Posterior cingulate gyrus (tissue), 11 donors: Measurements from ENCODE around the gene TMEM254.
"Not testable (repeated sequence)": the region's sequence is repeated elsewhere in the genome, so short reads cannot be mapped to it uniquely, and the experiment has no call there.

ENCODE experiments used
- DNase-seq, 10 donors: peaks; one replicate each; pipeline versions ENCODE4 v3.0.0 to v3.0.0-alpha.2; 2020 to 2021; ENCODE audit warnings: mixed read lengths in 3 of 10
- intact Hi-C: fragments of 100-400 bp; cut with DNase I; formaldehyde crosslinking; loops from one replicate; pipeline ENCODE4 v1.15.1; 2023

The TMEM254 gene

DNA sequence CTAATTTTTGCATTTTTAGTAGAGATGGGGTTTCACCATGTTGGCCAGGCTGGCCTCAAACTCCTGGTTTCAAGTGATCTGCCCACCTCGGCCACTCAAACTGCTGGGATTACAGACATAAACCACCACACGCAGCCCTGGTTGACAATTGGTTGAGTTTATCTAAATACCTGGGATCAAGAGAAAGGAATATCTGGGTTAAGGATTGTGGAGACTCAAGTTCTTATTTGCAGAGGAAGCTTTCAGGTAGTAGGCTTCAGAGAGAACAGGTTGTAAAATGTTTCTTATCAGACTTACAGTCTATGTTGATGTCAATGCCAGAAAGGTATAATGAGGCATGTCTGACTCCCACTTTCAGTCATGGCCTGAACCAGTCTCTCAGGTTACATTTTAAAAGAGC, 5.9 kb upstream of the TMEM254 start:
- DNase-seq, result no peak
- intact Hi-C loops, result no loop called here

- DNase-seq, result no peak
- intact Hi-C loops, result no loop called here
Observed at GRCh38 chr10:80075781-80076180, 2.7 kb upstream of the TMEM254 start.

- DNase-seq, result no peak
- intact Hi-C loops, result no loop called here
Observed at GRCh38 chr10:80077869-80078447, 507 bp upstream of the TMEM254 start.

DNA sequence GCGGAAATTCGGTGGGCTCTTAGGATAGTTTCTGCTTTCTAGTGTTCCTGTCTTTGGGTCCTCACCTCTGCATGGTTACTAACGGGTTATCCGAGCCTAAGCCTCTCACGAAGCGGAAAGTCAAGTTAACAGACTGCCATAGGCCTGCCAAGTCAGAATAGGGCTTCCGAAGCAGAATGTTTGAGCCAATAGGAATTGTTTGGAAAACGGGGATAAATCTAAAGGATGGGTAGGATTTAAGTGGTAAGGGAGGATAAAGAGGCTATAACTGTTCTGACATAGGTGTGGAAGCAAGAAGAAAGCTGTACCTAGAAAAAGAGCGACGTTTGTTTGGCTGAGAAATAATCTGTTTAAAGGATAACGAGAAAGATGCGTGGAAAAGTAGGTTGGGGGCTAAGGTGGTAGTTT, 851 bp downstream of the TMEM254 start:
- no peak for DNase-seq
- intact Hi-C loops, result no loop called here

- no peak for DNase-seq
- intact Hi-C loops, result no loop called here
Observed at GRCh38 chr10:80081026-80081425, 2.6 kb downstream of the TMEM254 start.

GRCh38 chr10:80081801-80082750, 3.6 kb downstream of the TMEM254 start:
- DNase-seq, result no peak
- intact Hi-C loops, result no loop called here

DNA sequence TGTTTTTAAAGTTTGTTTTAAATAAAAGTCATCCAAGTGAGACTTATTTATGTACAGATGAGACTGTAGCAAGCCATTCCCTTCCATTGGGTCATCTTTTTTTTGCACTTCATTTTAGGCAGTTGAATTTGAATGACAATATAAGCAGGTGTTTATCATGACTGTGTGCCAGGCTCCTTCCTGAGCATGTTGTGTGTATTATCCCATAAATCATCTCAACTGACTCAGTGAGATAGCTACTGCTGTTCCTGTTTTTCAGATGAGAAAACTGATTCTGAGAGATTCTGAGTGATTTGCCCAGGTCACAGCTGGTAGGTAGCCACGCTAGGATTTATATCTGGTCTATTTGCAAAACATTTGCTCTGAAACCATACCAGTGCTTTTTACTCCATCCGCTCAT, 11.7 kb downstream of the TMEM254 start:
- no peak for DNase-seq
- intact Hi-C loops, result no loop called here

GRCh38 chr10:80094231-80094630, 15.8 kb downstream of the TMEM254 start:
- intact Hi-C loops, result no loop called here
- DNase-seq, result no peak

DNA sequence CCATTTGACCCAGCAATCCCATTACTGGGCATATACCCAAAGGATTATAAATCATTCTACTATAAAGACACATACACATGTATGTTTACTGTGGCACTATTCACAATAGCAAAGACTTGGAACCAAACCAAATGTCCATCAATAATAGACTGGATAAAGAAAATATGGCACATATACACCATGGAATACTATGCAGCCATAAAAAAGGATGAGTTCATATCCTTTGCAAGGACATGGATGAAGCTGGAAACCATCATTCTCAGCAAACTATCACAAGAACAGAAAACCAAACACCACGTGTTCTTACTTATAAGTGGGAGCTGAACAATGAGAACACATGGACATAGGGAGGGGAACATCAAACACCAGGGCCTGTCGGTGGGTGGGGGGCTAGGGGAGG, 19.8 kb downstream of the TMEM254 start:
- intact Hi-C loops, DNase-seq: not testable (repeated sequence)

DNA sequence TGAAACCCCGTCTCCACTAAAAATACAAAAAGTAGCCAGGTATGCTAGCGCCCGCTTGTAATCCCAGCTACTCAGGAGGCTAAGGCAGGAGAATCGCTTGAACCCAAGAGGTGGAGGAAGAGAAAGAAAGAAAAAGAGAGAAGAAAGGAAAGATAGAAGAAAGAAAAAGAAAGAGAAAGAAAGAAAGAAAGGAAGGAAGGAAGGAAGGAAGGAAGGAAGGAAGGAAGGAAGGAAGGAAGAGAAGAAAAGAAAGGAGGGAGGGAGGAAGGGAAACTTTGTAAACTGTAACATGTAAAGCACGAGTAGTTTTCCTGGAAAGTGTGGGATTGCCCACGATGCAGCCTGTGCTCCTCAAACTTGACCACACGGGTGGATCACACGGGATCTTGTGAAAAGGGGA, 20.8 kb downstream of the TMEM254 start:
- intact Hi-C loops, DNase-seq: not testable (repeated sequence)

GRCh38 chr10:80100116-80100515, 21.7 kb downstream of the TMEM254 start:
- intact Hi-C loops, result no loop called here
- DNase-seq, result no peak

DNA sequence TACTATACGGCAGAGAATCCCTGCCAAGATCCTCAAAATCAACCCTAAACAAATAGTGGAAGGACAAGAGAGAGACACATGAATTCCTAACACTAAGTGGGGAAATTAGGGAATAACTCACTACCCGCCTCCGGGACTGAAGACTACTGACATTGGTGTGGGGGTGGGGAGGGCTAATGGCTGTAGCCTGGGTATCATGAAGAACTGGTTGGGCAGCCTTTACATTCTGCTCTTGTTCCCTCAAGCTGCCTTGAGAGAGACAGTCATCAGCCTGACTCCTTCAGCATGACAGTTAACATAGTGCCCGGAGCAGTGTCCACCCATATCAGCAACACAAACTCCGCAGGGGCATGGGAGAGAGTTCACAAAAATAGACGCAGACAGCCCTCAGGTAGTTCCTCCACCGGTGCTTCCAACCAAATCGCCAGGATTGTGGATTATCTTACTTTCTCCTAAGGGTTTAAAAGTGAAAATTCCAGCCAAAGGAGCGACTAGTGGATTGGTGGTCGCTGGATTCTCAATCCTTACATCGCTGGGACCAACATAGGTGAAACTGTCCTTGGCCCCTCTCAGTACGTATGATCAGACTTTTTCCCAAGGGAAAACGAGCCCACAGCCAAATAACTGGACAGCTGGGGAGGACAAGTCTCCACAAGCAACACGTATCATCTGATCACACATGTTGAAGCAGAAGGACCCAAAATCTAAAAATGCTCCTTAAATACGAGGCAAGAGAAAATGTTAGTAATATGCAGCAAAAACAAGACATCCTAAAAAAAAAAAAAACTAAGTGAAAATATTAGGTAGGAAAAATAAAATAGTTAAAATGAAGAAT, 22.6 kb downstream of the TMEM254 start:
- intact Hi-C loops, result no loop called here
- no peak for DNase-seq

DNA sequence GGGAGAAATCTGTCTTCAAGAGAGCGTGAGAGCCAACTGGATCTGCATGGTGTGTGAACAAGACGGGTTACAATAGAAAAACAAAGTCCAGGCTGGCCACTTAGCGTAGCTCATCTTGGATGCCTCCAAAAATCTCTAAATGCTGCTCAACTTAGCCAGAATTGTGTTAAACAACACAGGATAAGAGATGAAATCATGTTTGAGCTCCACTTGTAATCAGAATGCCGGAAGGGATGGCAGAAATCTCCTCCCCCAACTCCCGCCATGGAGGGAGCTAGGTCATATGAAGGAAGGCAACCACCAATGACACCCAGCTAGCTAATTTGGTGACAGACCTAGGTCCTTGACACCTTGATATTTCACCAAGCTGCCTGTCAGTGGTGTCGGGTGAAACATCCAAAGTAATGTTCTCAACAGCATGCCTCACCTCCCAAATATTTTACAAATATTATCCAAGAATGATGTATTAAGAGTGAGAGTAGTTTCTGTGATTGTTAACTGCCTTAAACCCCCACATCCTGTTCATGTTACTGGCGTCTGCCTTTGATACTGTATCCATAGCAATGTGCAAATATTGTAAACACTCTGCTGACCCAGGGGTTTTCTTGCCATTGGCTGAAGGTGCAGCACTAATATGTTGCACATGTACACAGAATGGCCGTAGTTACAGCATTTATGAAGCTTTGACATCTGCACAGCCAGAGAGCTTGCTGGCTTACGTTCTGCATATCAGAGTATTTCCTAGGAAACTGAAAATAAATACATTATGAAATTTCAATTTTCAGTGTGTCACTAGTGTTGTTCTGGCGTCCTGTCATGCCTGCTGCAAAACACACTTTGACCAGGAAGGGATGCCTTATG, 25.8 kb downstream of the TMEM254 start:
- no peak for DNase-seq
- intact Hi-C loops, result no loop called here

DNA sequence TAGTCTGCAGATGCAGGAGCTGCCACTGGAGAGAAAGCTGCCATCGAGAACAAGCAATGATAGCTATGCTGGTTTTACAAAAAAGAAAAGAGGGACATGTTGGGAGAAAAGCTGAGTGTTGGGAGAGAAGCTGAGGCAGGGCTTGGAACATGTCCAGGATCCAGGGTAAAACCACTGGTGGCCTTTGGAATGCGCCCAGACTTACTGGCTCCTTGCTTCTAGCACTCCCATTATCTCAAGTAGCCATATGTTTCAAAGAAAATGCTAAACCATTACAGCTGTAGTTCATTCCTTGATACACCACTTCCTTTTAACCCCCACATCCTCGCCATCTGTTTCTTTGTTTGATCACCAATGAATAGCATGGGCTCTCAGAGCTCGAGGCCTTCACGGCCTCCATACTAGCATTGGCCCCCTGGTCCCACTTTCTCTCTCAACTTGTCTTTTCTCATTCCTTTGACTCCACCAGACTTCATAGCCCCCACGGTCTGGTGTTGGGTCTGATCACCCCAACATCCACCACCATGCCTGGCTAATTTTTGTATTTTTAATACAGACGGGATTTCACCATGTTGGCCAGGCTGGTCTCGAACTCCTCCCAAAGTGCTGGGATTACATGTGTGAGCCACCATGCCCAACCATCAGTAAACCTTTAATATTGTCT, 30.2 kb downstream of the TMEM254 start:
- DNase-seq, result no peak
- intact Hi-C loops, result no loop called here

- no peak for DNase-seq
- intact Hi-C loops, result no loop called here
Observed at GRCh38 chr10:80110986-80111385, 32.5 kb downstream of the TMEM254 start.

- DNase-seq, result no peak
- intact Hi-C loops, result no loop called here
Observed at GRCh38 chr10:80118669-80119068, 40.2 kb downstream of the TMEM254 start.

GRCh38 chr10:80122110-80122710, 43.7 kb downstream of the TMEM254 start:
- no peak for DNase-seq
- intact Hi-C loops, result no loop called here

GRCh38 chr10:80122746-80123145, 44.3 kb downstream of the TMEM254 start:
- intact Hi-C loops, result no loop called here

GRCh38 chr10:80126876-80127275, 48.4 kb downstream of the TMEM254 start:
- DNase-seq, result no peak

More at GRCh38 chr10:80122746-80123145, 44.3 kb downstream of the TMEM254 start:
- no peak for DNase-seq

More at GRCh38 chr10:80126876-80127275, 48.4 kb downstream of the TMEM254 start:
- intact Hi-C loops, result no loop called here
